Medulla oblongata (tissue), 1 donor: ENCODE measurements around the gene HDDC3.

ENCODE experiments used
- DNase-seq: peaks from one replicate; pipeline ENCODE4 v3.0.0-alpha.2; 2015; ENCODE audit errors: extremely low spot score

HDDC3 gene

DNA sequence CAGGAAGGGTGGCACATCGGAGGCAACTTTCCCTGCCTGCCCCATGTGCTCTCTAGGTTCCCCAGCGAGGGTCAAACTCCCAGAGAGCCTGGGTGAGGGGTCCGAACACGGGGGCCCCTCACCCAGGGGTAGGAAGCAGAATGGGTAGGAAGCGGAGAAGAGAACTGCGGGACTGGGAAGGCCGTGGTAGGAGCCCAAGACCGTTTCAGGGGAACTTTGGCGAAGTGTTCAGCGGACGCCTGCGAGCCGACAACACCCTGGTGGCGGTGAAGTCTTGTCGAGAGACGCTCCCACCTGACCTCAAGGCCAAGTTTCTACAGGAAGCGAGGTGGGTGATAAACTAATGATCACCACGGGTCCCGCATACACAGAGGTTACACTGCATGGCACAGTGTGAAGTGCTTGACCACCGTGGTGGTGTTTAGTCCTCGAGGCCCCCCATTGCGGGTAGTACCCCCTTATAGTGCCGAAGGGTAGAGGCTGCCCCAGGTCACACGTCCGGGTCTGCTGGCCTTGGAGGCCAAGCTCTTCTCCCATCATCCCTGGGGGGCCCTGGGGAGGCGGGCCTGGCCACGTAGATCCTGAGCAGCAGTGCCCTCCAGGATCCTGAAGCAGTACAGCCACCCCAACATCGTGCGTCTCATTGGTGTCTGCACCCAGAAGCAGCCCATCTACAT is 39.7 kb downstream of the HDDC3 start:
- DNase-seq = no peak

- no peak for DNase-seq
These were observed 40.3 kb downstream of the HDDC3 start for GRCh38 chr15:90892023-90892422.

DNA sequence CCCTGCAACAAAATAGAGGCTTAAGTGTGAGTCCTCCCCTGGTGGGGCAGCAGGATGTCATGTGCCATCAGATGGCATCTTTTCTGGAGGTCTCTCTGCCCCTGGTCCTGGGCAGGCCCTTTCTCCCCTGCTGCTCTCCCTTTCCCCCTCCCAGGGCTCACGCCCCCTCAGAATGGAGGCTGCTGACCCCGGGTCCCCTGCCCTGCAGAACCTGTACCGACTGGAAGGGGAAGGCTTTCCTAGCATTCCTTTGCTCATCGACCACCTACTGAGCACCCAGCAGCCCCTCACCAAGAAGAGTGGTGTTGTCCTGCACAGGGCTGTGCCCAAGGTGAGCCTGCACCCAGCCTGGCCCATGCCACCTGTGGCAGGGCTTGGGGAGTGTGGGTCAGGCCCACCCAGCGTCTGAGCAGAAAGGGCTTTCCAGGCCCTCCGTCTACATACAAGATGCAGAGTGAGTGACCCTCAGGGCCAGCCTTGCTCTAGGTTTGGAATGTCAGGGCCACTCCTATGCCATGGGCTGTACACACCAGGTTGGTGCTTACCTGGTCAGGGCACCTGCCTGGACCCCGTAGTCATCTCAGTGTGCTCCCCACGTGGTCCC is 40.9 kb downstream of the HDDC3 start:
- DNase-seq = no peak

- no peak for DNase-seq
These were observed 41.5 kb downstream of the HDDC3 start for GRCh38 chr15:90890839-90891238.

- no peak for DNase-seq
These were observed 42.5 kb downstream of the HDDC3 start for GRCh38 chr15:90889736-90890456.

GRCh38 chr15:90889313-90889730 is 43.0 kb downstream of the HDDC3 start:
- DNase-seq = no peak

- DNase-seq = no peak
These were observed 45.3 kb downstream of the HDDC3 start for GRCh38 chr15:90887037-90887481.

DNA sequence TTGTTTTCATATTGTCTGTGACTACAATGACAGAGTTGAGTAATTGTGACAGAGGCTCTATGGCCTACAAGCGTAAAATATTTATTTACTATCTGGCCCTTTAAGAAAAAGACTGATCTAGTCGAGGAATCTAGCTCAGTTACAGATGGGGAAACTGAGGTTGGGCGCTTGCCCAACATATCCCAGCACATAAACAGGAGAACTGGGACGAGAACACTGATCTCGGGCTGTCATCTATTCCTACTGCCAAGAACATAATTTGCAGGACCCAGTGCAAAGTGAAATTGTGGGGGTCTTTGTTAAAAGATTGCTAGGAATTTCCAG is 46.1 kb downstream of the HDDC3 start:
- no peak for DNase-seq

GRCh38 chr15:90885432-90886290 is 46.7 kb downstream of the HDDC3 start:
- peak; percentile 77 for DNase-seq

GRCh38 chr15:90884719-90885431 is 47.5 kb downstream of the HDDC3 start:
- no peak for DNase-seq

DNA sequence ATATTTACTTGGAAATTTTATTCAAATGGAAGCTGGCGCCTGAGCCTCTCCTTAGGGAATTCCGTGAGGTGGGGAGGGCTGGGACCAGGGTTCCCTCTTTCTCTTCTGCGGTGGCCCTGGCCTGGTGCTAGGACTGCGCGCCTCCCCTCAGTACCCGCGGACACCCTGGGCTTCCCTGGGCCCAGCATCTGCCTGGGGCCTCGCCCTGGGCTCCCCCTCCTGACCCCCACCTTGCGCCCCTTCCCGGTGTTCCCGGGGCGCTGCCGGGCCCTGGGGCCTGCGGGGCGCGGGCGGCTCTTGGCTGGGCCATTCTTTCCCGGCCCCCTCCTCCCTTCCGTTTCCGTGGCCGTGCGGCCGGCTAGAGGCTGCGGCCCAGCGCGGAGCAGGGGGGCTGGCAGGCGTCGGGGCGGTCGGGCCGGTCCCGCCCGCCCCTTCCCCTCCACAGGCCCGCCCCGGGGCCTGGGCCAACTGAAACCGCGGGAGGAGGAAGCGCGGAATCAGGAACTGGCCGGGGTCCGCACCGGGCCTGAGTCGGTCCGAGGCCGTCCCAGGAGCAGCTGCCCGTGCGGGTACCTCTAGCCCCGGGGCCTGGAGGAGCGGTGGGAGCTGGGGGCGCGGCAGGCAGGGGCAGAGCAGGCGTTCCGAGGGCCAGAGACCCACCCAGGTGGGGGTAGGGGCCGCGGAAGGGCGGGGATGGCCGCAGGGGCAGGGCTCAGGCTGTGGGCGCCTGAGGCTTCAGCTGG is 48.2 kb downstream of the HDDC3 start, which contains the start of gene FES:
FES (plus strand) TSS at position 529 of the 743 bp plus-strand sequence. CDS start 542 bp downstream, outside the sequence.
- DNase-seq = peak; percentile 61

DNA sequence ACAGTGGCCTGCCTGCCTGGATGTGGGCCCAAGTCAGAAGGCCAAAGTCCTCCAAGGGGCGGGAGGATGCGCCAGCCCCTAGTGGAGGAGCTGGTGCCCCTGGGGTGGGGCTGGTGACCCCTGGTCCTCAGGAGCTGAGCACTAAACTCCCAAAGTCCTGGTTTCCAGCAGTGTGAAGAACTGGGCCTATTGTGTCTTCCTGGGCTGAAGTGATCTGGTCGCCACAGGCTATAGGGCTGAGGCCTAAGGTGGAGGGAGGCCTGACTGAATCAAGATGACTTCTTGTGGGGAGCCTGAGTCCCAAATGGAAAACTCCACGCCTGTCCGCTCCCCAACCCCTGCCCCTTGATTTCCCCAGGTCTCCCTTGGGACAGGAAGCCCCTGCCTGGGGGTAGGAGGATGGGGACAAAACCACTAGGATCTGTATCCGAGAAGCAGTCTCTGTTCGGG is 48.8 kb downstream of the HDDC3 start:
- DNase-seq = no peak

DNA sequence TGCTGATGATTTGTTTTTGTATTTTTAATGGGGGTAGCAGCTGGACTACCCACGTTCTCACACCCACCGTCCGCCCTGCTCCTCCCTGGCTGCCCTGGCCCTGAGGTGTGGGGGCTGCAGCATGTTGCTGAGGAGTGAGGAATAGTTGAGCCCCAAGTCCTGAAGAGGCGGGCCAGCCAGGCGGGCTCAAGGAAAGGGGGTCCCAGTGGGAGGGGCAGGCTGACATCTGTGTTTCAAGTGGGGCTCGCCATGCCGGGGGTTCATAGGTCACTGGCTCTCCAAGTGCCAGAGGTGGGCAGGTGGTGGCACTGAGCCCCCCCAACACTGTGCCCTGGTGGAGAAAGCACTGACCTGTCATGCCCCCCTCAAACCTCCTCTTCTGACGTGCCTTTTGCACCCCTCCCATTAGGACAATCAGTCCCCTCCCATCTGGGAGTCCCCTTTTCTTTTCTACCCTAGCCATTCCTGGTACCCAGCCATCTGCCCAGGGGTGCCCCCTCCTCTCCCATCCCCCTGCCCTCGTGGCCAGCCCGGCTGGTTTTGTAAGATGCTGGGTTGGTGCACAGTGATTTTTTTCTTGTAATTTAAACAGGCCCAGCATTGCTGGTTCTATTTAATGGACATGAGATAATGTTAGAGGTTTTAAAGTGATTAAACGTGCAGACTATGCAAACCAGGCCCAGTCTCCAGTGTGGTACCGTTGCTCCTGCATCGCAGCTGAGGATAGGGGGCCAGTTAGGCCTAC is 49.4 kb downstream of the HDDC3 start:
- no peak for DNase-seq

DNA sequence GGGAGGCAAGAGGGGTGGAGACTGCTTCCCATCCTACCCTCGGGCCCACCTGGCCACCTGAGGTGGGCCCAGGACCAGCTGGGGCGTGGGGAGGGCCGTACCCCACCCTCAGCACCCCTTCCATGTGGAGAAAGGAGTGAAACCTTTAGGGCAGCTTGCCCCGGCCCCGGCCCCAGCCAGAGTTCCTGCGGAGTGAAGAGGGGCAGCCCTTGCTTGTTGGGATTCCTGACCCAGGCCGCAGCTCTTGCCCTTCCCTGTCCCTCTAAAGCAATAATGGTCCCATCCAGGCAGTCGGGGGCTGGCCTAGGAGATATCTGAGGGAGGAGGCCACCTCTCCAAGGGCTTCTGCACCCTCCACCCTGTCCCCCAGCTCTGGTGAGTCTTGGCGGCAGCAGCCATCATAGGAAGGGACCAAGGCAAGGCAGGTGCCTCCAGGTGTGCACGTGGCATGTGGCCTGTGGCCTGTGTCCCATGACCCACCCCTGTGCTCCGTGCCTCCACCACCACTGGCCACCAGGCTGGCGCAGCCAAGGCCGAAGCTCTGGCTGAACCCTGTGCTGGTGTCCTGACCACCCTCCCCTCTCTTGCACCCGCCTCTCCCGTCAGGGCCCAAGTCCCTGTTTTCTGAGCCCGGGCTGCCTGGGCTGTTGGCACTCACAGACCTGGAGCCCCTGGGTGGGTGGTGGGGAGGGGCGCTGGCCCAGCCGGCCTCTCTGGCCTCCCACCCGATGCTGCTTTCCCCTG is 50.2 kb downstream of the HDDC3 start:
- no peak for DNase-seq

GRCh38 chr15:90881181-90881977 is 51.0 kb downstream of the HDDC3 start:
- no peak for DNase-seq

GRCh38 chr15:90880381-90881145 is 51.8 kb downstream of the HDDC3 start:
- DNase-seq = no peak
